ENCODE measurements around the gene SMCO4.

Gene SMCO4

DNA sequence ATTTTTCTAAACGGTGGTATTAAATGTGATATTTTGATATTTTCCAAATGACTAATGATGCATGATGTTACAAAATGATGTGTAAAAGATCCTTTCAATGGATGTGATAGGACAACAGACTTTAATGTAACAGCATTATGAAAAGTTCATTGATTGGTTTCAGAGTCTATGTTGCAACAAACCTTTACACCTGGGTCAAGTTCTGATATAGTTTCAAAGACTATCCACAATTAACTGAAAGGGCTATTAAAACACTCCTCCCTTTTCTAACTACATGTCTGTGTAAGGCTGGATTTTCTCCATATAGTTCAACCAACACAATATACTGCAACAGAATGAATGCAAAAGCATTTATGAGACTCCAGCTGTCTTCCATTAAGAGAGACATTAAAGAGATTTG, 35.7 kb downstream of the SMCO4 start:
- TF ChIP-seq, protein P1, sequence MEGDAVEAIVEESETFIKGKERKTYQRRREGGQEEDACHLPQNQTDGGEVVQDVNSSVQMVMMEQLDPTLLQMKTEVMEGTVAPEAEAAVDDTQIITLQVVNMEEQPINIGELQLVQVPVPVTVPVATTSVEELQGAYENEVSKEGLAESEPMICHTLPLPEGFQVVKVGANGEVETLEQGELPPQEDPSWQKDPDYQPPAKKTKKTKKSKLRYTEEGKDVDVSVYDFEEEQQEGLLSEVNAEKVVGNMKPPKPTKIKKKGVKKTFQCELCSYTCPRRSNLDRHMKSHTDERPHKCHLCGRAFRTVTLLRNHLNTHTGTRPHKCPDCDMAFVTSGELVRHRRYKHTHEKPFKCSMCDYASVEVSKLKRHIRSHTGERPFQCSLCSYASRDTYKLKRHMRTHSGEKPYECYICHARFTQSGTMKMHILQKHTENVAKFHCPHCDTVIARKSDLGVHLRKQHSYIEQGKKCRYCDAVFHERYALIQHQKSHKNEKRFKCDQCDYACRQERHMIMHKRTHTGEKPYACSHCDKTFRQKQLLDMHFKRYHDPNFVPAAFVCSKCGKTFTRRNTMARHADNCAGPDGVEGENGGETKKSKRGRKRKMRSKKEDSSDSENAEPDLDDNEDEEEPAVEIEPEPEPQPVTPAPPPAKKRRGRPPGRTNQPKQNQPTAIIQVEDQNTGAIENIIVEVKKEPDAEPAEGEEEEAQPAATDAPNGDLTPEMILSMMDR (IDR thresholded peaks at IDR 0.05; ENCODE audit: low read depth, low read length, missing control alignments) = no peak

DNA sequence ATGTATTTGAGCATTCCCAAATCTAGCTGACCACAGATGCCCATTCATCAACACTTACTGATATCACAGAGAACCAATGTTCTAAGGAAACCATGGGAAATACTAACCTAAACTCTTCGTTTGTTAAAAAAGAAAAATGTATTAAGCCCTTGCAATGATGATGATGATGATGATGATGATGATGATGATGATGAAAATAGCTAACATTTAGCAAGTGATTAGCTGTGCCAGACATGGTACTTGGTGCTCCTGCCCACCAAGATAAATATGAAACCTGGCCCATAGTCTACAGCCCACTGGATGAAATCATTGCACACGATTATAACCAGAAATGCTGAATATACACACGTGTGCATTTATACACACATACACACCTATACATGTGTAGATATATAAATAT, 37.5 kb downstream of the SMCO4 start:
- TF ChIP-seq, protein P1 (IDR thresholded peaks at IDR 0.05; ENCODE audit: low read depth, low read length, missing control alignments) = no peak

More for the DNA sequence above, 35.7 kb downstream of the SMCO4 start:
- DNase-seq (ENCODE audit: extremely low read depth, low read depth) = no peak
- H3K4me3 ChIP-seq (replicated peaks; ENCODE audit: low read depth, low read length) = no peak overlapping the region

DNA sequence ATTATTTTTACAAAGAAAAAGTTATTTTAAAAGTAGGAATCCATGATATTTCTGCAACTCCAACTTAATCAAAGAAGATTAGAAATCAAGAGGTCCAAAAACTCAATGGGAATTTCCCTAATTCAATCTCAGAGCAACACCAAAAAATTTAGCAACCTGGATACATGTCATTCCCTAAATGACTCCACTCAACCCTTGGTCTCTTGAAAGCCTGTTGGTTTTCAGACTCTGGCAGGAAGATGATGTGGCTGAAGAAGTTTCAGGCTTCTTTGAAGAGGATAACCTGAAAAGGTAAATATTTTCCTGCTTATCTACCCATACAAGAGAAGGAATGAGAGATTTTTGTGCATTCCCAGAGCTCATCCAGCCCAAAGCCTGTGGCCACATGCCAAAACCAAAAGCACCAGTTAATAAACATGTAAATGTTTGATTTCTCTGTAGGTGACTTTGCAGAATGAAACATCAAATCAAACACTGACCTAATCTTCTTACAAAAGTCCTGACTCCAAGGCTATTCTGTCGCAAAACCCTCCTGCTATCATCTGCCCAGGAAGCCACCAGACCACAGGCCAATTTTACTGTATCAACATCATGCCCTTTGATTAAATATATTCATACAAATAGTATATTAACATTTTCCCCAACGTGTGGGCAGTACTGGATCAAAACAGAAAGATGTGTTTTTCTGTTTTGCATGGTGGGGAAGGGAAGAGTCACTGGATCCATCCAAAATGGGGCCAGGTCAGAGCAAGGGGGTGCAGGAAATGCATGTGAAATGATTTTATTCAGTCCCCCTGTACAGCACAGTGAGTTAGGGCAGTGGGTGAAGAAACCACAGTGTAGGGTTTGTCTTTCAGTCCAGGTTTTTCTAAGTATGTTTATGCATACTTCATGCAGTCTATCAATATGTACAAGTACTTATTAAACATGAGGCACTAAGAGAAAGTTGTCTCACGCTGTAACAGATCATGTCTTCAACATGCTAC, 38.8 kb downstream of the SMCO4 start:
- no peak for DNase-seq (ENCODE audit: extremely low read depth, low read depth)
- no peak overlapping the region for H3K4me3 ChIP-seq (replicated peaks; ENCODE audit: low read depth, low read length)
- TF ChIP-seq, protein P1 (IDR thresholded peaks at IDR 0.05; ENCODE audit: low read depth, low read length, missing control alignments) = no peak

More for the DNA sequence above, 37.5 kb downstream of the SMCO4 start:
- H3K4me3 ChIP-seq (replicated peaks; ENCODE audit: low read depth, low read length) = no peak overlapping the region
- DNase-seq (ENCODE audit: extremely low read depth, low read depth) = no peak

DNA sequence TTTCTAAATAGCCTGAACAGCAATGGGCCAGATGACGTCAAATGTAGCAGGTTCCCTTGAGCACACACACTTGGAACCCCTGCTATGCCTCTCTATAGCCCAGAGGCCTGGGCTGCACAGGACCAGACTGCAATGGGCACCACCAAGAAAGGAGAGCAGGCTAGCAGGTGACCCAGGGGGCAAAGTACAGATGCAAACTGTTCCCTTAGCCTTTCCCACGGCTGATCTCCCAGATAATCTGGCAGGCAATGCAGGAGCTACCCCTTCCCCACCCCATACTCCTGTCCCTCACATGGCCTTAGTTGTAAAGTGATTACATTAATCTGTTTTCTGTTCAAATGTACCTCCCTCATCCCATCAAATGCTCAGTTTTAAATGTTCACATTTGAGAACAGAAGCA, 41.3 kb downstream of the SMCO4 start:
- no peak for DNase-seq (ENCODE audit: extremely low read depth, low read depth)
- no peak overlapping the region for H3K4me3 ChIP-seq (replicated peaks; ENCODE audit: low read depth, low read length)
- TF ChIP-seq, protein P1 (IDR thresholded peaks at IDR 0.05; ENCODE audit: low read depth, low read length, missing control alignments) = no peak

DNA sequence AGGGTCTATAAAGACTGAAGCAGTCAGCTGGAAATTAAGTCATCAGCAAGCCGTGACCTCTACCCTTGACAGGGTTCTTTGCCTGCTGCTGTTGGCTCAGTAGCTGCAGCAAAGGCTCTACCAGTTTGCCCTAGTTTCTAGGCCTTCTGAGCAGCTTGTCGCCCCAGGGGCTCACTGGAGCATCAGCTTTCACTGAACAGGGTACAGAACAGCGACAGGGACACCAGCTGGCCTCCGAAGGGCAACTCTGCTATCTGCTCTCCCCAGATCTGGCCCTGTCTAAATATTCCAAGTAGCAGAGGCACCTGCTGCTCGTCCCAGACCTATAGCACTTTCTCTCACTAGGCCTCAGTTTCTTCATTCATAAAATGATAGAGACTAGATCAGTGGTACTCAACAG, 42.4 kb downstream of the SMCO4 start:
- DNase-seq (ENCODE audit: extremely low read depth, low read depth) = no peak
- H3K4me3 ChIP-seq (replicated peaks; ENCODE audit: low read depth, low read length) = no peak overlapping the region
- TF ChIP-seq, protein P1 (IDR thresholded peaks at IDR 0.05; ENCODE audit: low read depth, low read length, missing control alignments) = no peak

DNA sequence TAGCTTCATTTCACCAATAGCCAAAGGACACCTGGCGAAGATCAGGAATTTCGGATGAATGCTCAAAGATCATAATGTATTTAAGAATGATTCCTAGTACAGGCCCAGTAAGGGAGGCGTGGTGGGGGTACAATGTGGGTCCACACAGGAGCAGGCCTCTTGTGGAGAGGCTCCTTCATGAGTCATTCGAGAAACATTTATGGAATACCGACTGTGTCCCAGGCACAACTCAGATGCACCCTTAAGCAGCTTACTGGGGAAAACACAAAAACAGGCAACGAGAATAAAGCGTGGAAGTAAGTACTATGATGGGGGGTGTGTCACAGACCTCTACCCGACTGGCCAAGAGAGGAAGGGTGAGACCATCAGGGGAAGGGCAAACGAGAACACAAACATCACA, 44.5 kb downstream of the SMCO4 start:
- TF ChIP-seq, protein P1 (IDR thresholded peaks at IDR 0.05; ENCODE audit: low read depth, low read length, missing control alignments) = no peak
- no peak for DNase-seq (ENCODE audit: extremely low read depth, low read depth)
- H3K4me3 ChIP-seq (replicated peaks; ENCODE audit: low read depth, low read length) = no peak overlapping the region
